Brain microvascular endothelial cell (primary cell): ENCODE results near the gene NPY5R.

Experiments
- DNase-seq: peaks from one replicate; pipeline ENCODE4 v3.0.0-alpha.2; 2020
- H3K27ac ChIP-seq: fragments of 250-450 bp; sonication (Bioruptor Pico); 2 replicates; pipeline ENCODE4 v1.5.1; 2020; ENCODE audit warnings: mild to moderate bottlenecking, moderate library complexity
- H3K27me3 ChIP-seq: fragments of 250-450 bp; sonication (Bioruptor Pico); replicated peaks from 2 replicates; pipeline ENCODE4 v1.5.1; 2020; ENCODE audit warnings: mild to moderate bottlenecking
- H3K36me3 ChIP-seq: fragments of 250-450 bp; sonication (Bioruptor Pico); replicated peaks from 2 replicates; pipeline ENCODE4 v1.5.1; 2020; ENCODE audit warnings: mild to moderate bottlenecking
- H3K4me3 ChIP-seq: 2 replicates; pipeline ENCODE4 v1.5.1; 2011; ENCODE audit warnings: low read depth, mild to moderate bottlenecking, control low read depth, low read length, moderate library complexity
- CTCF ChIP-seq: IDR thresholded peaks from 2 replicates; pipeline ENCODE4 v1.5.1; 2011; ENCODE audit warnings: low read depth, mild to moderate bottlenecking, moderate library complexity, low read length, control low read depth, inconsistent platforms; ENCODE audit errors: missing control alignments
- in situ Hi-C: cut with HindIII; loops from 2 replicates; pipeline ENCODE4 v1.10.0; 2017; ENCODE audit warnings: low sequenced_read_pairs, low pct_ligation_motif_present

NPY5R gene

GRCh38 chr4:163350672-163351071, 7.0 kb downstream of the NPY5R start:
- in situ Hi-C loops, result no loop called here
- Histone ChIP-seq H3K4me3 (no peak overlapping the region), H3K27me3 (no peaks in the 10 kb centered on the region), H3K36me3 (no peaks in the 10 kb centered on the region), H3K27ac (no peak overlapping the region)
- no peak for DNase-seq
- no peak for TF ChIP-seq CTCF

- Histone ChIP-seq H3K36me3 (no peaks in the 10 kb centered on the region), H3K4me3 (no peak overlapping the region), H3K27ac (no peak overlapping the region), H3K27me3 (no peaks in the 10 kb centered on the region)
- in situ Hi-C loops, result no loop called here
- no peak for DNase-seq
- no peak for TF ChIP-seq CTCF
Measured at GRCh38 chr4:163353054-163353453, 9.4 kb downstream of the NPY5R start.

- in situ Hi-C loops, result no loop called here
- TF ChIP-seq CTCF, result no peak
- Histone ChIP-seq H3K36me3 (no peaks in the 10 kb centered on the region), H3K27me3 (no peaks in the 10 kb centered on the region), H3K4me3 (no peak overlapping the region), H3K27ac (no peak overlapping the region)
- no peak for DNase-seq
Measured at GRCh38 chr4:163356104-163356503, 12.4 kb downstream of the NPY5R start.

GRCh38 chr4:163367651-163368050, 24.0 kb downstream of the NPY5R start:
- Histone ChIP-seq H3K36me3 (no peaks in the 10 kb centered on the region), H3K27me3 (no peaks in the 10 kb centered on the region), H3K4me3 (no peak overlapping the region), H3K27ac (no peak overlapping the region)
- DNase-seq, result no peak
- TF ChIP-seq CTCF, result no peak
- in situ Hi-C loops, result no loop called here

GRCh38 chr4:163372029-163372428, 28.3 kb downstream of the NPY5R start:
- DNase-seq, result no peak
- TF ChIP-seq CTCF, result no peak
- H3K36me3 ChIP-seq, result no peaks in the 10 kb centered on the region
- in situ Hi-C loops, result no loop called here
- no peaks in the 10 kb centered on the region for H3K27me3 ChIP-seq
- H3K4me3 ChIP-seq, result no peak overlapping the region
- H3K27ac ChIP-seq, result no peak overlapping the region

- DNase-seq, result no peak
- Histone ChIP-seq H3K27me3 (no peaks in the 10 kb centered on the region), H3K27ac (no peak overlapping the region), H3K36me3 (no peaks in the 10 kb centered on the region), H3K4me3 (no peak overlapping the region)
- TF ChIP-seq CTCF, result no peak
- in situ Hi-C loops, result no loop called here
Measured at GRCh38 chr4:163378661-163379060, 35.0 kb downstream of the NPY5R start.
